Fibroblast of skin of left quadriceps (primary cell): ENCODE results near the gene ATOSB.
A peak's percentile ranks its signal among the peaks of the same experiment; 100 is the strongest.

Experiments
- DNase-seq, 2 experiments: peaks; one replicate each; pipeline ENCODE4 v3.0.0-alpha.2; 2013; ENCODE audit warnings: low read depth in 2 of 2

The ATOSB gene

GRCh38 chr9:35114113-35114839 lies 1.4 kb downstream of the ATOSB start:
- DNase-seq: peak; percentile 92 to 93

- no peak for DNase-seq
Observed at GRCh38 chr9:35112257-35113020, 3.2 kb downstream of the ATOSB start.

GRCh38 chr9:35111001-35111933 lies 4.4 kb downstream of the ATOSB start:
- peak; percentile 97 for DNase-seq

GRCh38 chr9:35110327-35110761 lies 5.3 kb downstream of the ATOSB start:
- DNase-seq: no peak

- no peak for DNase-seq
Observed at GRCh38 chr9:35108946-35109575, 6.6 kb downstream of the ATOSB start.

GRCh38 chr9:35108461-35108860 lies 7.2 kb downstream of the ATOSB start:
- DNase-seq: no peak

GRCh38 chr9:35107297-35108290 lies 8.1 kb downstream of the ATOSB start:
- DNase-seq: no peak

GRCh38 chr9:35106343-35106730 lies 9.3 kb downstream of the ATOSB start:
- DNase-seq: no peak

GRCh38 chr9:35105571-35106342 lies 9.9 kb downstream of the ATOSB start:
- no peak for DNase-seq

GRCh38 chr9:35105126-35105525 lies 10.5 kb downstream of the ATOSB start:
- no peak for DNase-seq

GRCh38 chr9:35104586-35104985 lies 11.1 kb downstream of the ATOSB start:
- DNase-seq: no peak

GRCh38 chr9:35103660-35104191 lies 11.9 kb downstream of the ATOSB start:
- no peak for DNase-seq

GRCh38 chr9:35102769-35103659 lies 12.6 kb downstream of the ATOSB start, which contains the start of gene STOML2:
Gene STOML2 (minus strand): TSS chr9:35103131. CDS start chr9:35103094, 37 bp downstream.
- peak; percentile 84 to 87 for DNase-seq

- no peak for DNase-seq
Observed at GRCh38 chr9:35102465-35102768, 13.2 kb downstream of the ATOSB start.

GRCh38 chr9:35097573-35097972 lies 18.1 kb downstream of the ATOSB start:
- DNase-seq: no peak

GRCh38 chr9:35096035-35096849 lies 19.4 kb downstream of the ATOSB start, which contains the start of gene PIGO:
Gene PIGO (minus strand): TSS chr9:35096591. CDS start chr9:35095565, 1,026 bp downstream.
- DNase-seq: no peak

- DNase-seq: no peak
Observed at GRCh38 chr9:35091536-35091935, 24.1 kb downstream of the ATOSB start.
